ENCODE results near the gene RIOK3. TPM values are rescaled to one million over a fixed set of nuclear protein-coding genes. Genes with fewer than 3 reads are reported as not detected.
"Not testable (repeated sequence)": the region's sequence is repeated elsewhere in the genome, so short reads cannot be mapped to it uniquely, and the experiment has no call there.

RIOK3 gene
- total RNA-seq, 8 experiments from 2014 or later, result 47.3 to 116 (median 91.6) TPM

GRCh38 chr18:23429538-23429937, 23.5 kb upstream of the RIOK3 start:
- ATAC-seq (replicated peaks in 6 of 8); H3K27ac ChIP-seq; H3K4me1 ChIP-seq (replicated peaks in 1 of 2); H3K4me3 ChIP-seq: not testable (repeated sequence)
- WGBS, 10 experiments, result 23 to 100% (median 39%) methylated on average over 1 to 3 of the region's 3 CpGs; no CpG with 5 or more reads in 1 of the 10 experiments
- in situ Hi-C loops (cut with MboI; ENCODE audit: low pct_unique_long_range_greater_than_20kb in 2 of 9, low sequenced_read_pairs in 9 of 9, unreplicated experiment in 9 of 9), result loop anchor here in 1 of 9 experiments (25.0 kb wide), 1 partner anchor 292 kb away; the partner anchor contains the start of gene CABLES1

GRCh38 chr18:23433360-23433759, 19.7 kb upstream of the RIOK3 start:
- Histone ChIP-seq H3K4me1 (replicated peaks in 1 of 2) (peaks cover 3 to 4% of the 10 kb centered on the region in 2 donors), H3K27ac (no peak overlapping the region), H3K4me3 (no peak overlapping the region)
- in situ Hi-C loops (cut with MboI; ENCODE audit: low pct_unique_long_range_greater_than_20kb in 2 of 9, low sequenced_read_pairs in 9 of 9, unreplicated experiment in 9 of 9), result loop anchor here in 1 of 9 experiments (25.0 kb wide), 1 partner anchor 296 kb away; the partner anchor contains the start of gene CABLES1
- WGBS, 10 experiments, result 0 to 100% (median 83%) methylated on average over 1 to 2 of the region's 2 CpGs; no CpG with 5 or more reads in 2 of the 10 experiments
- ATAC-seq (replicated peaks in 6 of 8), result peak in 3 of 8 experiments; percentile 58 to 88 (median 80)

GRCh38 chr18:23437357-23438045, 15.6 kb upstream of the RIOK3 start:
- whole genome bisulfite sequencing, 10 experiments, result 0 to 4% (median 0%) methylated on average over 1 to 12 of the region's 42 CpGs; no CpG with 5 or more reads in 1 of the 10 experiments
- peak overlapping the region; percentile 54 to 73 (median 68) for H3K4me3 ChIP-seq
- H3K27ac ChIP-seq, result no peak overlapping the region
- in situ Hi-C loops (cut with MboI; ENCODE audit: low pct_unique_long_range_greater_than_20kb in 2 of 9, low sequenced_read_pairs in 9 of 9, unreplicated experiment in 9 of 9), result loop anchor here in 1 of 9 experiments (25.0 kb wide), 1 partner anchor 300 kb away; the partner anchor contains the start of gene CABLES1
- ATAC-seq (replicated peaks in 6 of 8), result peak; percentile 70 to 100 (median 99)
- H3K4me1 ChIP-seq (replicated peaks in 1 of 2), result peaks cover 3 to 4% of the 10 kb centered on the region in 2 donors

GRCh38 chr18:23438046-23438377, 15.1 kb upstream of the RIOK3 start:
- 0 to 67% (median 28%) methylated on average over 3 to 5 of the region's 5 CpGs for WGBS, 10 experiments
- Histone ChIP-seq H3K4me3 (peak overlapping the region; percentile 54 to 73 (median 68)), H3K4me1 (replicated peaks in 1 of 2) (peaks cover 3 to 4% of the 10 kb centered on the region in 2 donors), H3K27ac (no peak overlapping the region)
- in situ Hi-C loops (cut with MboI; ENCODE audit: low pct_unique_long_range_greater_than_20kb in 2 of 9, low sequenced_read_pairs in 9 of 9, unreplicated experiment in 9 of 9), result loop anchor here in 1 of 9 experiments (25.0 kb wide), 1 partner anchor 301 kb away; the partner anchor contains the start of gene CABLES1
- no peak for ATAC-seq (replicated peaks in 6 of 8)

GRCh38 chr18:23438608-23439366, 14.3 kb upstream of the RIOK3 start:
- Histone ChIP-seq H3K27ac (no peak overlapping the region), H3K4me3 (no peak overlapping the region), H3K4me1 (replicated peaks in 1 of 2) (peaks cover 3 to 4% of the 10 kb centered on the region in 2 donors)
- ATAC-seq (replicated peaks in 6 of 8), result no peak
- in situ Hi-C loops (cut with MboI; ENCODE audit: low pct_unique_long_range_greater_than_20kb in 2 of 9, low sequenced_read_pairs in 9 of 9, unreplicated experiment in 9 of 9), result loop anchor here in 1 of 9 experiments (25.0 kb wide), 1 partner anchor 301 kb away; the partner anchor contains the start of gene CABLES1
- 0 to 100% (median 79%) methylated on average over 1 to 9 of the region's 11 CpGs for WGBS, 10 experiments

GRCh38 chr18:23440131-23440530, 13.0 kb upstream of the RIOK3 start:
- peaks cover 3 to 4% of the 10 kb centered on the region in 2 donors for H3K4me1 ChIP-seq (replicated peaks in 1 of 2)
- 36 to 100% (median 84%) methylated on average over 2 to 4 of the region's 4 CpGs for WGBS, 10 experiments
- ATAC-seq (replicated peaks in 6 of 8), result no peak
- in situ Hi-C loops (cut with MboI; ENCODE audit: low pct_unique_long_range_greater_than_20kb in 2 of 9, low sequenced_read_pairs in 9 of 9, unreplicated experiment in 9 of 9), result loop anchor here in 1 of 9 experiments (25.0 kb wide), 1 partner anchor 303 kb away; the partner anchor contains the start of gene CABLES1
- no peak overlapping the region for H3K4me3 ChIP-seq
- H3K27ac ChIP-seq, result no peak overlapping the region

- 75 to 100% (median 83%) methylated on average over 1 to 3 of the region's 3 CpGs for WGBS, 10 experiments
- no peak overlapping the region for H3K27ac ChIP-seq
- in situ Hi-C loops (cut with MboI; ENCODE audit: low pct_unique_long_range_greater_than_20kb in 2 of 9, low sequenced_read_pairs in 9 of 9, unreplicated experiment in 9 of 9), result loop anchor here in 1 of 9 experiments (25.0 kb wide), 1 partner anchor 306 kb away; the partner anchor contains the start of gene CABLES1
- H3K4me3 ChIP-seq, result no peak overlapping the region
- no peak for ATAC-seq (replicated peaks in 6 of 8)
- H3K4me1 ChIP-seq (replicated peaks in 1 of 2), result peaks cover 0 to 4% of the 10 kb centered on the region in 2 donors
Measured at GRCh38 chr18:23442958-23443357, 10.1 kb upstream of the RIOK3 start.

GRCh38 chr18:23448291-23448690, 4.8 kb upstream of the RIOK3 start:
- no peak overlapping the region for H3K4me3 ChIP-seq
- no peaks in the 10 kb centered on the region for H3K4me1 ChIP-seq (replicated peaks in 1 of 2)
- in situ Hi-C loops (cut with MboI; ENCODE audit: low pct_unique_long_range_greater_than_20kb in 2 of 9, low sequenced_read_pairs in 9 of 9, unreplicated experiment in 9 of 9), result loop anchor here in 1 of 9 experiments (25.0 kb wide), 1 partner anchor 311 kb away; the partner anchor contains the start of gene CABLES1
- no peak for ATAC-seq (replicated peaks in 6 of 8)
- no peak overlapping the region for H3K27ac ChIP-seq
- 29 to 100% (median 80%) methylated on average over 1 of the region's 1 CpG; no CpG with 5 or more reads in 4 of the 10 experiments for WGBS, 10 experiments

- ATAC-seq (replicated peaks in 6 of 8), result no peak
- H3K4me1 ChIP-seq (replicated peaks in 1 of 2), result peaks cover 0 to 7% of the 10 kb centered on the region in 2 donors
- no peak overlapping the region for H3K27ac ChIP-seq
- 57 to 100% (median 91%) methylated on average over 1 to 4 of the region's 4 CpGs; no CpG with 5 or more reads in 2 of the 10 experiments for WGBS, 10 experiments
- in situ Hi-C loops (cut with MboI; ENCODE audit: low pct_unique_long_range_greater_than_20kb in 2 of 9, low sequenced_read_pairs in 9 of 9, unreplicated experiment in 9 of 9), result no loop called here
- no peak overlapping the region for H3K4me3 ChIP-seq
Measured at GRCh38 chr18:23450022-23450421, 3.1 kb upstream of the RIOK3 start.

GRCh38 chr18:23451011-23451410, 2.1 kb upstream of the RIOK3 start:
- WGBS, 10 experiments, result 80 to 100% (median 93%) methylated on average over 1 to 17 of the region's 18 CpGs
- Histone ChIP-seq H3K4me3 (no peak overlapping the region), H3K27ac (no peak overlapping the region), H3K4me1 (replicated peaks in 1 of 2) (peaks cover 0 to 7% of the 10 kb centered on the region in 2 donors)
- ATAC-seq (replicated peaks in 6 of 8), result no peak
- in situ Hi-C loops (cut with MboI; ENCODE audit: low pct_unique_long_range_greater_than_20kb in 2 of 9, low sequenced_read_pairs in 9 of 9, unreplicated experiment in 9 of 9), result no loop called here

- Histone ChIP-seq H3K4me1 (replicated peaks in 1 of 2) (peaks cover 0 to 7% of the 10 kb centered on the region in 2 donors), H3K27ac (no peak overlapping the region), H3K4me3 (no peak overlapping the region)
- ATAC-seq (replicated peaks in 6 of 8), result no peak
- in situ Hi-C loops (cut with MboI; ENCODE audit: low pct_unique_long_range_greater_than_20kb in 2 of 9, low sequenced_read_pairs in 9 of 9, unreplicated experiment in 9 of 9), result no loop called here
- WGBS, 10 experiments, result 60 to 100% (median 91%) methylated on average over 1 to 6 of the region's 6 CpGs
Measured at GRCh38 chr18:23451491-23451890, 1.6 kb upstream of the RIOK3 start.

- peak overlapping the region in 1 of 2 donors; percentile 75 for H3K27ac ChIP-seq
- in situ Hi-C loops (cut with MboI; ENCODE audit: low pct_unique_long_range_greater_than_20kb in 2 of 9, low sequenced_read_pairs in 9 of 9, unreplicated experiment in 9 of 9), result no loop called here
- ATAC-seq (replicated peaks in 6 of 8), result no peak
- H3K4me1 ChIP-seq (replicated peaks in 1 of 2), result peaks cover 0 to 13% of the 10 kb centered on the region in 2 donors
- WGBS, 10 experiments, result 30 to 100% (median 80%) methylated on average over 2 to 3 of the region's 3 CpGs; no CpG with 5 or more reads in 1 of the 10 experiments
- peak overlapping the region; percentile 76 to 100 (median 78) for H3K4me3 ChIP-seq
Measured at GRCh38 chr18:23452347-23452727, 750 bp upstream of the RIOK3 start.

GRCh38 chr18:23453680-23454058, 582 bp downstream of the RIOK3 start:
- in situ Hi-C loops (cut with MboI; ENCODE audit: low pct_unique_long_range_greater_than_20kb in 2 of 9, low sequenced_read_pairs in 9 of 9, unreplicated experiment in 9 of 9), result no loop called here
- Histone ChIP-seq H3K27ac (peak overlapping the region; percentile 68 to 92), H3K4me1 (replicated peaks in 1 of 2) (peaks cover 0 to 13% of the 10 kb centered on the region in 2 donors), H3K4me3 (peak overlapping the region; percentile 76 to 100 (median 78))
- peak in 6 of 8 experiments; percentile 3 to 36 (median 10) for ATAC-seq (replicated peaks in 6 of 8)
- 0 to 13% (median 1%) methylated on average over 1 to 8 of the region's 11 CpGs for WGBS, 10 experiments

Measured in motor neuron (in vitro differentiated cells).